ENCODE measurements around the gene STK32B. TPM values are rescaled to one million over a fixed set of nuclear protein-coding genes. Genes with fewer than 3 reads are reported as not detected.

The STK32B gene
- total and polyA plus RNA-seq, 2 experiments from 2014 or later, result 0.71 to 2.3 TPM

DNA sequence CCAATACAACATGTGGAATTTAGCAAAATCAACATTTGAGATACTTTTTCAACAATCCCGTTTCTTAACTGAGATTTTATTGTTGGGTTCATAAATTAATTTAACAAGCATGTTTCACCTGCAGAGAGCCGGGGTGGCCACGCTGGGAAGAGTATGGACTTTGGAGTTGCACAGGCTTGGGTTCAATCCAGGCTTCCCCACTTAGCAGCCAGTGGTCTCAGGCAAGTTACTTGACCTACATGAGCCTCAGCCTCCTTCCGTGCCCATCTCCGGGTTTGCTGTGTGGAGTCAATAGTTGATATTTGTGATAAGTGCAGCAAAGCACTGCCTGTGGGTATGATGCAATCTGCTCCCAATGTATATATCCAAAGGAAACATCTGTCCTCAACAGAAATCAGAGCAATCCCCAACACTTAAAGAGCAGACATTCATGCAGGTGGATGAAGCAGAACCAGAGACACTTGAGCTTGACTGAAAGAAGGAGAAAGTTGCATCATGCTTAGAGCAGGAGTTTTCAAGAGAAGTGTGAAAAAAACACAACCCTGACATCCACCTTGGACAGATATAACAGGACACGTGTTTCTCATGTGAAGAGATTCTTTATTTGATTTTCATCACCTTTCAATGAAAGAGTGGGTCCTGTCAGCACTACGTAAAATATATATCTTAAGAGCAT, 37.1 kb upstream of the STK32B start (continued):
- TF ChIP-seq, protein P1, sequence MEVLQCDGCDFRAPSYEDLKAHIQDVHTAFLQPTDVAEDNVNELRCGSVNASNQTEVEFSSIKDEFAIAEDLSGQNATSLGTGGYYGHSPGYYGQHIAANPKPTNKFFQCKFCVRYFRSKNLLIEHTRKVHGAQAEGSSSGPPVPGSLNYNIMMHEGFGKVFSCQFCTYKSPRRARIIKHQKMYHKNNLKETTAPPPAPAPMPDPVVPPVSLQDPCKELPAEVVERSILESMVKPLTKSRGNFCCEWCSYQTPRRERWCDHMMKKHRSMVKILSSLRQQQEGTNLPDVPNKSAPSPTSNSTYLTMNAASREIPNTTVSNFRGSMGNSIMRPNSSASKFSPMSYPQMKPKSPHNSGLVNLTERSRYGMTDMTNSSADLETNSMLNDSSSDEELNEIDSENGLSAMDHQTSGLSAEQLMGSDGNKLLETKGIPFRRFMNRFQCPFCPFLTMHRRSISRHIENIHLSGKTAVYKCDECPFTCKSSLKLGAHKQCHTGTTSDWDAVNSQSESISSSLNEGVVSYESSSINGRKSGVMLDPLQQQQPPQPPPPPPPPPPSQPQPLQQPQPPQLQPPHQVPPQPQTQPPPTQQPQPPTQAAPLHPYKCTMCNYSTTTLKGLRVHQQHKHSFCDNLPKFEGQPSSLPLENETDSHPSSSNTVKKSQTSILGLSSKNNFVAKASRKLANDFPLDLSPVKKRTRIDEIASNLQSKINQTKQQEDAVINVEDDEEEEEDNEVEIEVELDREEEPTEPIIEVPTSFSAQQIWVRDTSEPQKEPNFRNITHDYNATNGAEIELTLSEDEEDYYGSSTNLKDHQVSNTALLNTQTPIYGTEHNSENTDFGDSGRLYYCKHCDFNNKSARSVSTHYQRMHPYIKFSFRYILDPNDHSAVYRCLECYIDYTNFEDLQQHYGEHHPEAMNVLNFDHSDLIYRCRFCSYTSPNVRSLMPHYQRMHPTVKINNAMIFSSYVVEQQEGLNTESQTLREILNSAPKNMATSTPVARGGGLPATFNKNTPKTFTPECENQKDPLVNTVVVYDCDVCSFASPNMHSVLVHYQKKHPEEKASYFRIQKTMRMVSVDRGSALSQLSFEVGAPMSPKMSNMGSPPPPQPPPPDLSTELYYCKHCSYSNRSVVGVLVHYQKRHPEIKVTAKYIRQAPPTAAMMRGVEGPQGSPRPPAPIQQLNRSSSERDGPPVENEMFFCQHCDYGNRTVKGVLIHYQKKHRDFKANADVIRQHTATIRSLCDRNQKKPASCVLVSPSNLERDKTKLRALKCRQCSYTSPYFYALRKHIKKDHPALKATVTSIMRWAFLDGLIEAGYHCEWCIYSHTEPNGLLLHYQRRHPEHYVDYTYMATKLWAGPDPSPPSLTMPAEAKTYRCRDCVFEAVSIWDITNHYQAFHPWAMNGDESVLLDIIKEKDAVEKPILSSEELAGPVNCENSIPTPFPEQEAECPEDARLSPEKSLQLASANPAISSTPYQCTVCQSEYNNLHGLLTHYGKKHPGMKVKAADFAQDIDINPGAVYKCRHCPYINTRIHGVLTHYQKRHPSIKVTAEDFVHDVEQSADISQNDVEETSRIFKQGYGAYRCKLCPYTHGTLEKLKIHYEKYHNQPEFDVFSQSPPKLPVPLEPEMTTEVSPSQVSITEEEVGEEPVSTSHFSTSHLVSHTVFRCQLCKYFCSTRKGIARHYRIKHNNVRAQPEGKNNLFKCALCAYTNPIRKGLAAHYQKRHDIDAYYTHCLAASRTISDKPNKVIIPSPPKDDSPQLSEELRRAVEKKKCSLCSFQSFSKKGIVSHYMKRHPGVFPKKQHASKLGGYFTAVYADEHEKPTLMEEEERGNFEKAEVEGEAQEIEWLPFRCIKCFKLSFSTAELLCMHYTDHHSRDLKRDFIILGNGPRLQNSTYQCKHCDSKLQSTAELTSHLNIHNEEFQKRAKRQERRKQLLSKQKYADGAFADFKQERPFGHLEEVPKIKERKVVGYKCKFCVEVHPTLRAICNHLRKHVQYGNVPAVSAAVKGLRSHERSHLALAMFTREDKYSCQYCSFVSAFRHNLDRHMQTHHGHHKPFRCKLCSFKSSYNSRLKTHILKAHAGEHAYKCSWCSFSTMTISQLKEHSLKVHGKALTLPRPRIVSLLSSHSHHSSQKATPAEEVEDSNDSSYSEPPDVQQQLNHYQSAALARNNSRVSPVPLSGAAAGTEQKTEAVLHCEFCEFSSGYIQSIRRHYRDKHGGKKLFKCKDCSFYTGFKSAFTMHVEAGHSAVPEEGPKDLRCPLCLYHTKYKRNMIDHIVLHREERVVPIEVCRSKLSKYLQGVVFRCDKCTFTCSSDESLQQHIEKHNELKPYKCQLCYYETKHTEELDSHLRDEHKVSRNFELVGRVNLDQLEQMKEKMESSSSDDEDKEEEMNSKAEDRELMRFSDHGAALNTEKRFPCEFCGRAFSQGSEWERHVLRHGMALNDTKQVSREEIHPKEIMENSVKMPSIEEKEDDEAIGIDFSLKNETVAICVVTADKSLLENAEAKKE (CRISPR knock-in tag; IDR thresholded peaks at IDR 0.05), result no peak
- no peak for TF ChIP-seq ZNF331 (CRISPR knock-in tag; IDR thresholded peaks at IDR 0.05; ENCODE audit: low read depth)

DNA sequence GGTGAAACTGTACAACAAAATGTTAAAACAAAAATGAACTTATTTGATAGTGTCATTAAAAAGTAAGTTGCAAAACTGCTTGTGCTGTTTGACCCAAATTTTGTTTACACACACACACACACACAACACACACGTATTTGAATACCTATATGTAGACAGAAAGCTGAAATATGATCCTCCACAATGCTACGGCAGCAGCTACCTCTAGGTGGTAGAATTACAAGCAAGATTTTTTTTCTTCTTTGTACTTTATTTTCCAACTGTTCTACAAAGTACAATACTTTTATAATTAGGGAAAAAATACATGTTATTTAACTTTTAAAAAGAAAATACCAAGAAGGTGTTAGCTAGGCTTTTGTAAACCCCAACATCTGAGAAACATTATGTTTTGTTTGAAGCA, 33.2 kb upstream of the STK32B start:
- H3K27me3 Mint-ChIP-seq (ENCODE audit: insufficient read depth, low read depth, poor library complexity), result peaks cover 3% of the 10 kb centered on the region
- peak overlapping the region; percentile 56; the same call in 1 of the 2 replicates for H3K4me3 ChIP-seq

More for the DNA sequence above, 33.2 kb upstream of the STK32B start:
- Histone ChIP-seq H3K4me1 (ENCODE audit: insufficient read depth) (peaks cover 11% of the 10 kb centered on the region; the same call in 1 of the 2 replicates), H3K36me3 (ENCODE audit: insufficient read depth) (no peaks in the 10 kb centered on the region), H3K27ac (ENCODE audit: low read depth) (no peak overlapping the region), H3K79me2 (replicated peaks; ENCODE audit: insufficient read depth) (no peaks in the 10 kb centered on the region), H2AFZ (no peak overlapping the region), H3K4me2 (peak overlapping the region; percentile 77), H3K9me2 (ENCODE audit: insufficient read depth) (no peaks in the 10 kb centered on the region), H4K20me1 (replicated peaks; ENCODE audit: insufficient read depth) (no peaks in the 10 kb centered on the region), H3F3A (replicated peaks; ENCODE audit: low read depth) (no peaks in the 10 kb centered on the region), H3K27me3 (ENCODE audit: insufficient read depth) (no peaks in the 10 kb centered on the region)
- ATAC-seq (no peak), DNase-seq (ENCODE audit: low spot score) (no peak)
- Mint-ChIP-seq H3K27ac (no peak overlapping the region), H3K36me3 (ENCODE audit: low read depth) (no peaks in the 10 kb centered on the region), H3K9me3 (no peaks in the 10 kb centered on the region; the same call in 2 of the 3 replicates), H3K4me3 (no peak overlapping the region), H3K4me1 (peaks cover 8% of the 10 kb centered on the region)
- no peak for TF ChIP-seq STAT1 (IDR thresholded peaks at IDR 0.05; ENCODE audit: unreplicated experiment)
- TF ChIP-seq, protein P2, sequence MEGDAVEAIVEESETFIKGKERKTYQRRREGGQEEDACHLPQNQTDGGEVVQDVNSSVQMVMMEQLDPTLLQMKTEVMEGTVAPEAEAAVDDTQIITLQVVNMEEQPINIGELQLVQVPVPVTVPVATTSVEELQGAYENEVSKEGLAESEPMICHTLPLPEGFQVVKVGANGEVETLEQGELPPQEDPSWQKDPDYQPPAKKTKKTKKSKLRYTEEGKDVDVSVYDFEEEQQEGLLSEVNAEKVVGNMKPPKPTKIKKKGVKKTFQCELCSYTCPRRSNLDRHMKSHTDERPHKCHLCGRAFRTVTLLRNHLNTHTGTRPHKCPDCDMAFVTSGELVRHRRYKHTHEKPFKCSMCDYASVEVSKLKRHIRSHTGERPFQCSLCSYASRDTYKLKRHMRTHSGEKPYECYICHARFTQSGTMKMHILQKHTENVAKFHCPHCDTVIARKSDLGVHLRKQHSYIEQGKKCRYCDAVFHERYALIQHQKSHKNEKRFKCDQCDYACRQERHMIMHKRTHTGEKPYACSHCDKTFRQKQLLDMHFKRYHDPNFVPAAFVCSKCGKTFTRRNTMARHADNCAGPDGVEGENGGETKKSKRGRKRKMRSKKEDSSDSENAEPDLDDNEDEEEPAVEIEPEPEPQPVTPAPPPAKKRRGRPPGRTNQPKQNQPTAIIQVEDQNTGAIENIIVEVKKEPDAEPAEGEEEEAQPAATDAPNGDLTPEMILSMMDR (conservative IDR thresholded peaks at IDR 0.05; ENCODE audit: low read depth in 2 of 2), result 0 out of 4 replicates have a peak, but pooled peaks of 1 of the 2 experiments have one; percentile 9
